Thoracic aorta (tissue), 2 donors: ENCODE data around the gene RNU6-1. TPM values are rescaled to one million over a fixed set of nuclear protein-coding genes. Genes with fewer than 3 reads are reported as not detected.

Experiments used
- ATAC-seq: fragments of 150-250 bp; one replicate; pipeline ENCODE4 v1.8.0; 2017; ENCODE audit warnings: low read depth; ENCODE audit not compliant: insufficient number of reproducible peaks, low FRiP score
- DNase-seq: peaks from one replicate; pipeline ENCODE4 v3.0.0-alpha.2; 2020; ENCODE audit warnings: low spot score
- H3K27ac ChIP-seq, 2 donors: fragments of 200-600 bp; sonication (generic); 1 replicate in 1 of 2; 2 replicates in 1 of 2; pipeline ENCODE4 v1.5.1; 2016; ENCODE audit warnings: mild to moderate bottlenecking in 2 of 2, moderate library complexity in 2 of 2
- H3K27me3 ChIP-seq: fragments of 200-600 bp; sonication (generic); replicated peaks from 2 replicates; pipeline ENCODE4 v1.6.0; 2016; ENCODE audit warnings: mild to moderate bottlenecking; ENCODE audit not compliant: insufficient read depth
- H3K36me3 ChIP-seq: fragments of 200-600 bp; sonication (generic); one replicate; pipeline ENCODE4 v1.5.1; 2016
- H3K4me1 ChIP-seq, 2 donors: fragments of 200-600 bp; sonication (generic); 1 replicate in 1 of 2; 2 replicates in 1 of 2; pipeline versions ENCODE4 v1.5.1 to v1.6.0; 2016; ENCODE audit warnings: low read depth in 2 of 2, mild to moderate bottlenecking in 1 of 2; ENCODE audit not compliant: control insufficient read depth in 1 of 2
- H3K4me3 ChIP-seq: fragments of 200-600 bp; sonication (generic); 2 replicates; pipeline ENCODE4 v1.5.1; 2016; ENCODE audit warnings: mild to moderate bottlenecking
- H3K9me3 ChIP-seq: fragments of 200-600 bp; sonication (generic); 2 replicates; pipeline ENCODE4 v1.5.1; 2016
- CTCF ChIP-seq: fragments of 200-600 bp; sonication (generic); IDR thresholded peaks from one replicate; pipeline ENCODE4 v1.5.1; 2019; ENCODE audit warnings: antibody characterized with exemption
- total RNA-seq, 2 donors: library from RNA; depleted of rRNA; stranded (reverse); fragments of >200 nt; gene quantifications; one replicate each; pipeline versions ENCODE4 v1.1.0 to v1.2.3, GENCODE V29; 2016

RNU6-1 gene
- total RNA-seq, 2 donors from 2014 or later = not detected

- H3K4me1 ChIP-seq = peaks cover 41 to 62% of the 10 kb centered on the region in 2 donors
- H3K9me3 ChIP-seq = no peaks in the 10 kb centered on the region
- H3K27me3 ChIP-seq = peaks cover 50% of the 10 kb centered on the region
- no peak for TF ChIP-seq CTCF
- H3K36me3 ChIP-seq = no peaks in the 10 kb centered on the region
- DNase-seq = no peak
- ATAC-seq = no peak
- H3K27ac ChIP-seq = peak overlapping the region in 1 of 2 donors; percentile 1
- no peak overlapping the region for H3K4me3 ChIP-seq
Measured at GRCh38 chr15:67829647-67830504, 10.0 kb downstream of the RNU6-1 start.

GRCh38 chr15:67828969-67829646, 10.7 kb downstream of the RNU6-1 start:
- H3K36me3 ChIP-seq = no peaks in the 10 kb centered on the region
- peaks cover 57% of the 10 kb centered on the region for H3K27me3 ChIP-seq
- ATAC-seq (no peak), DNase-seq (no peak)
- H3K9me3 ChIP-seq = no peaks in the 10 kb centered on the region
- no peak overlapping the region for H3K27ac ChIP-seq
- TF ChIP-seq CTCF = no peak
- no peak overlapping the region for H3K4me3 ChIP-seq
- peaks cover 33 to 54% of the 10 kb centered on the region in 2 donors for H3K4me1 ChIP-seq

DNA sequence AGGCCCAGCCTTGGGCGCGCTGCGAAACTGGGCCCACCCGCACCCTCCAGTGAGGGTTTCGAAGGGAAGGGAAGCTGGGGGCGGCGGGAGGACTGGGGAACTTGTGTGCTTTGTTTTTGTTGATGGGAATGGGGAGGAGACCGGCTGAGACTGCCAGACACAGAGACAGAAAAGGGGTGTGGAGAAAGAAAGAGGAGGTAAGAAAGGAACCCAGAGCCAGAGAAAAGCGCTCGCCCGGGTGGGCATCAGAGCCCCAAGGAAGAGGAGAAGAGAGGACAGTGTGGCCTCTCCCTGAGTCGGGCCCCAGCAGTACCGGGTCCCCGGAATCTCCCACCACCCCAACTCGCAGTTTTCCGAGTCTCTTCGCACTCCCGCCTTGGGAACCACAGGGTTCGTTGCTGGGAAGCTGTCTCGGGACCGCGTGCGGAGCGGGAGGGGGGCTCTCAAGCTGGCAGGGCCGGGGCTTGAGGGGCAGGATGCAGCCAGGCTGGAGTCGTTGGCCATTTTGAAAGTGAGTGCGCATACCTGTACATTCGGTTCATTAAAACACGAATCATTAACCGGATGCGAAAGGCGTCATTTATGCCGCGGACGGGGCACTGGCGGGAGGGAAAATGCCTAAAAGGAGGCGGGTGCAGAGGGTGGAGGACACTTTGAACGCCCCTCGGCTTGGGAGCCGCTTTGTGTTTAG, 11.4 kb downstream of the RNU6-1 start:
- Histone ChIP-seq H3K4me3 (peak overlapping the region; percentile 32), H3K4me1 (peaks cover 26 to 47% of the 10 kb centered on the region in 2 donors), H3K36me3 (no peaks in the 10 kb centered on the region), H3K27me3 (peaks cover 59% of the 10 kb centered on the region), H3K27ac (no peak overlapping the region), H3K9me3 (no peaks in the 10 kb centered on the region)
- no peak for ATAC-seq
- TF ChIP-seq CTCF = no peak
- DNase-seq = no peak

DNA sequence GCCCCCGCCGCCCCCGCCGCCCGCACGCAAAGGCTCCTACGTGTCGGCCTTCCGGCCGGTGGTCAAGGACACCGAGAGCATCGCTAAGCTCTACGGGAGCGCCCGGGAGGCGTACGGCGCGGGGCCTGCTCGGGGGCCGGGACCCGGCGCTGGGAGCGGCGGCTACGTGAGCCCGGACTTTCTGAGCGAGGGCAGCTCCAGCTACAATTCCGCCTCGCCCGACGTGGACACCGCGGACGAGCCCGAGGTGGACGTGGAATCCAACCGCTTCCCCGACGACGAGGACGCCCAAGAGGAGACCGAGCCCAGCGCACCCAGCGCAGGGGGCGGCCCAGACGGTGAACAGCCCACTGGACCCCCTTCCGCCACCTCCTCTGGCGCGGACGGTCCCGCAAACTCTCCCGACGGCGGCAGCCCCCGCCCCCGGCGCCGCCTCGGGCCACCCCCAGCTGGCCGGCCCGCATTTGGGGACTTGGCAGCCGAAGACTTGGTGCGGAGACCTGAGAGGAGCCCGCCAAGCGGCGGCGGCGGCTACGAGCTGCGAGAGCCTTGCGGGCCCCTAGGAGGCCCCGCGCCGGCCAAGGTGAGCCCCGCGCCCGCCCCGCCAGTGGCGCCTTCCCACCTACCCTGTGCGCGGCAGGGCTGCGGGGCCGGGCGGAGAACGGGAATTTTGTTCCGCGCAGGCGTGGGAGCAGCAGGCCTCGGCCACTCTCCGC, 12.1 kb downstream of the RNU6-1 start:
- no peak for DNase-seq
- Histone ChIP-seq H3K27me3 (peaks cover 54% of the 10 kb centered on the region), H3K4me3 (peak overlapping the region; percentile 32), H3K27ac (no peak overlapping the region), H3K4me1 (peaks cover 22 to 44% of the 10 kb centered on the region in 2 donors), H3K36me3 (no peaks in the 10 kb centered on the region), H3K9me3 (no peaks in the 10 kb centered on the region)
- no peak for ATAC-seq
- no peak for TF ChIP-seq CTCF
